22Rv1 (cell line): ENCODE measurements around the gene ADGRB3.

Experiments
- CTCF ChIP-seq: fragments of 450-650 bp; IDR thresholded peaks from 2 replicates; pipeline ENCODE4 v1.5.1; 2017; ENCODE audit warnings: mild to moderate bottlenecking
- ZFX ChIP-seq: fragments of 450-650 bp; IDR thresholded peaks from 2 replicates; pipeline ENCODE4 v1.6.1; 2017; ENCODE audit warnings: antibody characterized with exemption, borderline replicate concordance

- no peak for TF ChIP-seq CTCF
- TF ChIP-seq ZFX: no peak
These were observed 727.1 kb downstream of the ADGRB3 start for GRCh38 chr6:69362209-69362608.
